Hepatocyte (in vitro differentiated cells): ENCODE data around the gene TPM4.

Source experiments
- EZH2phosphoT487 ChIP-seq: fragments of 200-600 bp; sonication (generic); IDR thresholded peaks from one replicate; pipeline ENCODE4 v1.6.1; 2018; ENCODE audit warnings: antibody characterized with exemption, mild to moderate bottlenecking, low read depth, moderate library complexity; ENCODE audit not compliant: unreplicated experiment, severe bottlenecking
- TF ChIP-seq, protein P1 (sequence below): fragments of 200-600 bp; sonication (generic); IDR thresholded peaks from 2 replicates; pipeline ENCODE4 v1.5.1; 2016; ENCODE audit warnings: antibody characterized with exemption, mild to moderate bottlenecking; ENCODE audit not compliant: poor library complexity

DNA sequence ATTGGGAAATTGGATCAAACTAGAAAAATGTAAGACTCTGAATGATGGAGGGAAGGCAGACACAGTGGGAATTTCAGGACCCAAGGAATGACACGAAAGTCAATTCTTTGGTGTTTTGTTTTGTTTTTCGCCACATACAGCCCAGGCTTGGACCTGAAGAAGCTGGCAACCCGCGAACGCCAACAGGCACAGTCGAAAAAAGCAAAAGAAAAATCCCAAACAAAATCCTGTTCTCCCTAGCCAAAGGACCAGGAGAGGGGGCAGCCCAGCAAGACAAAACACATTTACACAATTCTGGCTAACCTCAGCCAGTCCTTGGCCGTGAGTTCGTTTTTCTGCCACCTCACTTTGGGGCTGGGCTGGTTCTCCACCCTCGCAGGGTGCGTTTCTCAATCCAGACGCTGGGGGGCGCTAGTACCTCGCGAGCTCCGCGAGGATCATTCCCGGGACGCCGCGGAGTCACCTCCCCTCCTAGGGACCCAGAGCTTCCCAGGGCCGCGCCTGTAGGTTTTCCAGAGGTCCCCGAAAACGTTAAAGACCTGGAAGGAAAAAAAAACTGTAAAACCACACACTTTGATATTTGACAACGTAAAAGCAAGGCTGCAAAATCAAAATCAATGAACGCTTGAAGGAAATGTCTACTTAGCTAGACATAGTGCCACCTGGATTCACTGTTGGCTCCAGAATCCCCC lies 34.9 kb upstream of the TPM4 start:
- TF ChIP-seq, protein P1, sequence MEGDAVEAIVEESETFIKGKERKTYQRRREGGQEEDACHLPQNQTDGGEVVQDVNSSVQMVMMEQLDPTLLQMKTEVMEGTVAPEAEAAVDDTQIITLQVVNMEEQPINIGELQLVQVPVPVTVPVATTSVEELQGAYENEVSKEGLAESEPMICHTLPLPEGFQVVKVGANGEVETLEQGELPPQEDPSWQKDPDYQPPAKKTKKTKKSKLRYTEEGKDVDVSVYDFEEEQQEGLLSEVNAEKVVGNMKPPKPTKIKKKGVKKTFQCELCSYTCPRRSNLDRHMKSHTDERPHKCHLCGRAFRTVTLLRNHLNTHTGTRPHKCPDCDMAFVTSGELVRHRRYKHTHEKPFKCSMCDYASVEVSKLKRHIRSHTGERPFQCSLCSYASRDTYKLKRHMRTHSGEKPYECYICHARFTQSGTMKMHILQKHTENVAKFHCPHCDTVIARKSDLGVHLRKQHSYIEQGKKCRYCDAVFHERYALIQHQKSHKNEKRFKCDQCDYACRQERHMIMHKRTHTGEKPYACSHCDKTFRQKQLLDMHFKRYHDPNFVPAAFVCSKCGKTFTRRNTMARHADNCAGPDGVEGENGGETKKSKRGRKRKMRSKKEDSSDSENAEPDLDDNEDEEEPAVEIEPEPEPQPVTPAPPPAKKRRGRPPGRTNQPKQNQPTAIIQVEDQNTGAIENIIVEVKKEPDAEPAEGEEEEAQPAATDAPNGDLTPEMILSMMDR: peak; percentile 97
- no peak for TF ChIP-seq EZH2phosphoT487
